ENCODE data around the gene TMA7B.

GRCh38 chr22:39983346-39983745, 23.1 kb downstream of the TMA7B start:
- TF ChIP-seq, protein P1, sequence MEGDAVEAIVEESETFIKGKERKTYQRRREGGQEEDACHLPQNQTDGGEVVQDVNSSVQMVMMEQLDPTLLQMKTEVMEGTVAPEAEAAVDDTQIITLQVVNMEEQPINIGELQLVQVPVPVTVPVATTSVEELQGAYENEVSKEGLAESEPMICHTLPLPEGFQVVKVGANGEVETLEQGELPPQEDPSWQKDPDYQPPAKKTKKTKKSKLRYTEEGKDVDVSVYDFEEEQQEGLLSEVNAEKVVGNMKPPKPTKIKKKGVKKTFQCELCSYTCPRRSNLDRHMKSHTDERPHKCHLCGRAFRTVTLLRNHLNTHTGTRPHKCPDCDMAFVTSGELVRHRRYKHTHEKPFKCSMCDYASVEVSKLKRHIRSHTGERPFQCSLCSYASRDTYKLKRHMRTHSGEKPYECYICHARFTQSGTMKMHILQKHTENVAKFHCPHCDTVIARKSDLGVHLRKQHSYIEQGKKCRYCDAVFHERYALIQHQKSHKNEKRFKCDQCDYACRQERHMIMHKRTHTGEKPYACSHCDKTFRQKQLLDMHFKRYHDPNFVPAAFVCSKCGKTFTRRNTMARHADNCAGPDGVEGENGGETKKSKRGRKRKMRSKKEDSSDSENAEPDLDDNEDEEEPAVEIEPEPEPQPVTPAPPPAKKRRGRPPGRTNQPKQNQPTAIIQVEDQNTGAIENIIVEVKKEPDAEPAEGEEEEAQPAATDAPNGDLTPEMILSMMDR (IDR thresholded peaks at IDR 0.05) = no peak
- no peak for TF ChIP-seq EZH2phosphoT487 (IDR thresholded peaks at IDR 0.05)
